Natural killer cell (primary cell): ENCODE results near the gene NRARP. TPM values are rescaled to one million over a fixed set of nuclear protein-coding genes. Genes with fewer than 3 reads are reported as not detected.

Experiments
- ATAC-seq, 3 donors: fragments of 150-1000 bp in 2 of 3; fragments of 200-7000 bp in 1 of 3; cut with Tn5 transposase; 1 replicate in 1 of 3; 2 replicates in 2 of 3; pipeline ENCODE4 v1.10.0; 2021; ENCODE audit warnings: mild to moderate bottlenecking in 2 of 3, moderate library complexity in 2 of 3
- DNase-seq, 2 donors: peaks; one replicate each; pipeline versions ENCODE4 v3.0.0 to v3.0.0-alpha.2; 2013 to 2021; ENCODE audit warnings: mixed read lengths in 1 of 2
- H3K27ac ChIP-seq: one replicate; pipeline ENCODE4 v1.5.1; 2013; ENCODE audit warnings: mild to moderate bottlenecking, low read length
- H3K27me3 ChIP-seq: one replicate; pipeline ENCODE4 v1.6.1; 2013; ENCODE audit warnings: low read length; ENCODE audit not compliant: control insufficient read depth, insufficient read depth
- H3K36me3 ChIP-seq: one replicate; pipeline ENCODE4 v1.6.1; 2013; ENCODE audit warnings: low read length; ENCODE audit not compliant: control insufficient read depth, insufficient read depth
- H3K4me1 ChIP-seq: one replicate; pipeline ENCODE4 v1.6.1; 2013; ENCODE audit warnings: low read length; ENCODE audit not compliant: control insufficient read depth, insufficient read depth
- H3K4me3 ChIP-seq: one replicate; pipeline ENCODE4 v1.5.1; 2013; ENCODE audit warnings: low read length
- H3K9me3 ChIP-seq: one replicate; pipeline ENCODE4 v1.6.1; 2013; ENCODE audit warnings: low read length; ENCODE audit not compliant: control insufficient read depth, insufficient read depth
- H3K27ac Mint-ChIP-seq, 2 donors: one replicate each; pipeline ENCODE4 v1.8.0; 2022; ENCODE audit warnings: mild to moderate bottlenecking in 2 of 2, mixed read lengths in 2 of 2, moderate library complexity in 1 of 2
- H3K27me3 Mint-ChIP-seq, 2 donors: one replicate each; pipeline ENCODE4 v1.8.0; 2022; ENCODE audit warnings: low read depth in 2 of 2, mixed read lengths in 2 of 2
- H3K36me3 Mint-ChIP-seq: one replicate; pipeline ENCODE4 v1.8.0; 2022; ENCODE audit warnings: mixed read lengths
- H3K4me1 Mint-ChIP-seq, 2 donors: one replicate each; pipeline ENCODE4 v1.8.0; 2022; ENCODE audit warnings: mixed read lengths in 2 of 2
- H3K4me3 Mint-ChIP-seq: one replicate; pipeline ENCODE4 v1.8.0; 2022; ENCODE audit warnings: mild to moderate bottlenecking, moderate library complexity, mixed read lengths
- H3K9me3 Mint-ChIP-seq, 2 donors: one replicate each; pipeline ENCODE4 v1.8.0; 2022; ENCODE audit warnings: mixed read lengths in 2 of 2
- CTCF ChIP-seq: fragments of 200-600 bp; IDR thresholded peaks from one replicate; pipeline ENCODE4 v1.8.0; 2022; ENCODE audit warnings: antibody characterized with exemption
- WGBS: methylation state at CpG from one replicate; pipeline ENCODE4 v1.1.7; 2013; ENCODE audit warnings: missing lambda C conversion rate; ENCODE audit not compliant: insufficient coverage; 5-methylcytosine and 5-hydroxymethylcytosine counted together
- intact Hi-C: fragments of 100-400 bp; cut with micrococcal nuclease; formaldehyde crosslinking; loops from one replicate; pipeline ENCODE4 v1.14.2; 2022
- total RNA-seq, 4 donors: library from RNA; stranded (reverse); fragments of 120-200 nt in 1 of 4; gene quantifications; one replicate each; pipeline versions ENCODE4 v1.2.3 to v1.2.4, GENCODE V29; 2013 to 2022

NRARP gene
- total RNA-seq, 3 donors from 2014 or later (not counting 1 experiment from before 2014, with no cell fraction given), result 0.88 to 2.3 (median 1.2) TPM

GRCh38 chr9:137311171-137311985 is 9.3 kb upstream of the NRARP start:
- Histone ChIP-seq H3K9me3 (no peaks in the 10 kb centered on the region), H3K27me3 (peaks cover under 1% of the 10 kb centered on the region), H3K4me3 (no peak overlapping the region), H3K4me1 (peaks cover 19% of the 10 kb centered on the region), H3K36me3 (no peaks in the 10 kb centered on the region), H3K27ac (no peak overlapping the region)
- intact Hi-C loops, result no loop called here
- H3K9me3 Mint-ChIP-seq, result no peaks in the 10 kb centered on the region
- ATAC-seq (no peak), DNase-seq (peak in 1 of 2 donors; percentile 49)
- no peak overlapping the region for H3K27ac Mint-ChIP-seq
- H3K4me1 Mint-ChIP-seq, result peaks cover 0 to 5% of the 10 kb centered on the region in 2 donors
- no peak overlapping the region for H3K4me3 Mint-ChIP-seq
- H3K27me3 Mint-ChIP-seq, result no peaks in the 10 kb centered on the region
- WGBS, result 81% methylated on average over 27 of the region's 27 CpGs
- no peaks in the 10 kb centered on the region for H3K36me3 Mint-ChIP-seq
- TF ChIP-seq CTCF, result no peak

DNA sequence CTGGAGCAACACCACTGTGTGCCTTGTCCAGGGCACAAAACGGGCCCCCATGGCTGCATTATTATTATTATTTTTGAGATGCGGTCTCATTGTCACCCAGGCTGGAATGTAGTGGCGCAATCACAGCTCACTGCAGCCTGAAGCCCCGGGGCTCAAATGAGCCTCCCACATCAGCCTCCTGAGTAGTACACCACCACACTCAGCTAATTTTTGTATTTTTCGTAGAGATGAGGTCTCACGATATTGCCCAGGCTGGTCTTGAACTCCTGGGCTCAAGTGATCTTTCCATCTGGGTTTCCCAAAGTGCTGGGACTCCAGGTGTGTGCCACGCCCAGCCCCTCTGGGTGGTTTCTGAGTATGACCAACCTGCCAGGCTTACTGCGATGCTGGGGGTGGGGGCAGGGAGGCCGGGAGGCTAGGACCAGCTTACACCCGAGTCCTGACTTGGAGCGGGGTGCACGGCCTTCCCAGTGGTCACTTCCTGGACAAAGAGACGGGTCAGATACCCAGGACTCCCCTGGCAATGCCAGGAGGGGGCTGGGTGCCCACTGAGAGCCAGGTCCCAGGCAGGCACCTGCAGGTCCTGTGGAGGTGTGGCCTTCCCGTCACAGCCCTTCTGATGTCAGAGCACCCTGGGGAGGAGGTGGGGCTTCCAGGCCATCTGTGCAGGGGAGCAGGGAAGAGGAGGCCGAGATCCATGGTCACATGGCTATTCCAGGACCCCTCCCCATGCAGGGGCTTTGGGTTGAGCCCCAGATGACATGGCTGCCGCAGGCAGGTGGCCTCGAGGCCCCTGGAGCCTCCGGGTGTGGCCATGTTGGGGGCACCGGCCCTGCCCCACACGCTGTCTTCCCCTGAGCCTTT is 8.3 kb upstream of the NRARP start:
- intact Hi-C loops, result no loop called here
- ATAC-seq (no peak), DNase-seq (no peak)
- H3K4me1 ChIP-seq, result peaks cover 23% of the 10 kb centered on the region
- no peak overlapping the region for H3K27ac ChIP-seq
- H3K36me3 Mint-ChIP-seq, result no peaks in the 10 kb centered on the region
- no peak overlapping the region for H3K4me3 ChIP-seq
- no peak for TF ChIP-seq CTCF
- no peaks in the 10 kb centered on the region for H3K27me3 Mint-ChIP-seq
- H3K4me1 Mint-ChIP-seq, result peaks cover 0 to 9% of the 10 kb centered on the region in 2 donors
- no peak overlapping the region for H3K27ac Mint-ChIP-seq
- H3K9me3 ChIP-seq, result no peaks in the 10 kb centered on the region
- H3K4me3 Mint-ChIP-seq, result no peak overlapping the region
- H3K36me3 ChIP-seq, result no peaks in the 10 kb centered on the region
- H3K27me3 ChIP-seq, result no peaks in the 10 kb centered on the region
- H3K9me3 Mint-ChIP-seq, result no peaks in the 10 kb centered on the region
- 86% methylated on average over 20 of the region's 20 CpGs for WGBS

DNA sequence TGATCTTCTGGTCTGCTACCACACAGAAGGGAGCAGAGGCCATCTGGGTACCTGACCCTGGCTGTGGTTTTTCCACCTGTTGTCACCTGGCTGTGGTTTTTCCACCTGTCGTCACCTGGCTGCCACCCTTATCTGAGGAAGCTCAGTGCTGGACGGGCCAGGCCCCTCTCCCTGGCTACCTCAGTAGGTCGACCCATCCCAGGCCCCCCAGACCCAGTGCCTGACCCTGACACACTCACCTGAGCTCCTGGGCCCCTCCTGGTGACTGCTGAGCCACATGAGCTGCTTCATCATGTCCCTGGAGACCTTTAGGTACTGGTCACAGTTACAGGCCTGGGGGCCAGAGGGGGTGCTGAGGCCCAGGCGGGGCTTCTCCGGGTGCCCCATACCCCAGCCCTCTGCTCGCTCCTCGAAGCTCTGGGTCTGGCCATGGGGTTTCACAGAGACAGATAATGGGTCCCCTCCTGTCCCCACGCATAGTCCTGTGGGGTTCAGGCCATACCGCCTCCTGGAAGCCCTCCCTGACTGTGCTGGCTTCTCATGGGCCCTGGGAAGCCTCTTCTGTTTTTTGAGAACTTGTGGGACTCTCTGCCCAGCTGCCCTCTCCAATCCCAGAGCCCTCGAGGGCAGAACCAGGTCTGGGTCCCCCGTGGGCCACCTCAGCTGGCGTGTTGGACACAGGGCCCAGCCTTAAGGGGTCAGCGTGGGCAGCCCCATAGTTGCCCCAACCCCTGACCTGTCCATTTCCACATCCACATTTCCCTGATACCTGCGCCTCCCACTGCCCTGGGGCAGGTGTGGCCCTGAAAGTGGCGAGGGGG is 7.5 kb upstream of the NRARP start:
- Histone ChIP-seq H3K27me3 (no peaks in the 10 kb centered on the region), H3K36me3 (no peaks in the 10 kb centered on the region), H3K9me3 (no peaks in the 10 kb centered on the region), H3K4me3 (no peak overlapping the region), H3K27ac (no peak overlapping the region), H3K4me1 (peaks cover 30% of the 10 kb centered on the region)
- ATAC-seq, result no peak
- Mint-ChIP-seq H3K9me3 (no peaks in the 10 kb centered on the region), H3K36me3 (no peaks in the 10 kb centered on the region), H3K4me1 (peaks cover 0 to 16% of the 10 kb centered on the region in 2 donors), H3K27me3 (no peaks in the 10 kb centered on the region), H3K4me3 (no peak overlapping the region), H3K27ac (no peak overlapping the region)
- TF ChIP-seq CTCF, result no peak
- 83% methylated on average over 15 of the region's 15 CpGs for WGBS
- no peak for DNase-seq
- intact Hi-C loops, result no loop called here
